ENCODE measurements around the gene DCAF4L1. TPM values are rescaled to one million over a fixed set of nuclear protein-coding genes. Genes with fewer than 3 reads are reported as not detected.

Gene DCAF4L1
- total RNA-seq, 2 experiments from 2014 or later, result 0.19 to 0.25 TPM

Other genes with a start within 250 kb of the DCAF4L1 start
- gene PHOX2B, start 233.0 kb upstream of the DCAF4L1 start, total RNA-seq, result not detected
- gene TMEM33, start 46.3 kb upstream of the DCAF4L1 start, total RNA-seq, result 10 to 100 TPM; 43.8 to 57.2 TPM
- 10 to 100 TPM; 55.8 to 59.6 TPM for gene SLC30A9, start 8.8 kb downstream of the DCAF4L1 start, total RNA-seq
- under 1 TPM; 0.42 to 0.62 TPM for gene BEND4, start 170.9 kb downstream of the DCAF4L1 start, total RNA-seq

All from activated CD4-positive, alpha-beta T cell treated with anti-CD3 and anti-CD28 coated beads for 36 hours (primary cell).